H1 (cell line): Measurements from ENCODE around the gene OR2W1. TPM values are rescaled to one million over a fixed set of nuclear protein-coding genes. Genes with fewer than 3 reads are reported as not detected.

ENCODE experiments used
- CTCF ChIA-PET: fragments of 300-600 bp; sonication (Branson Sonifier 250); formaldehyde crosslinking; loops from one replicate; lab custom pipeline; 2021; ENCODE audit not compliant: partially characterized antibody; lab: Charles Lee
- POLR2A ChIA-PET: fragments of 300-600 bp; sonication (Branson Sonifier 250); formaldehyde crosslinking; loops from one replicate; lab custom pipeline; 2021; ENCODE audit warnings: inconsistent platforms; ENCODE audit not compliant: partially characterized antibody; lab: Charles Lee
- DNase-seq, 2 experiments: peaks; one replicate each; pipeline versions ENCODE4 v3.0.0 to v3.0.0-alpha.2; 2010 to 2022; ENCODE audit warnings: low spot score in 2 of 2, low read depth in 1 of 2, mixed read lengths in 1 of 2
- FAIRE-seq: peaks from 2 replicates; lab custom pipeline; 2011; peaks lifted over from hg19 to GRCh38; lab: Jason Lieb, UNC
- H2AFZ ChIP-seq: 2 replicates; pipeline ENCODE4 v1.8.1; 2012; ENCODE audit warnings: low read length, inconsistent platforms
- H2AK5ac ChIP-seq: 2 replicates; pipeline ENCODE4 v1.6.1; 2013; ENCODE audit warnings: low read depth, low read length
- H2BK120ac ChIP-seq: replicated peaks from 2 replicates; pipeline ENCODE3; 2013; ENCODE audit warnings: low read depth, low read length, inconsistent platforms
- H2BK12ac ChIP-seq: 2 replicates; pipeline ENCODE4 v1.6.1; 2013; ENCODE audit warnings: low read depth, low read length
- H2BK15ac ChIP-seq: 2 replicates; pipeline ENCODE4 v1.6.1; 2013; ENCODE audit warnings: low read length
- H2BK20ac ChIP-seq: 2 replicates; pipeline ENCODE4 v1.6.1; 2013; ENCODE audit warnings: low read length
- H2BK5ac ChIP-seq: 2 replicates; pipeline ENCODE4 v1.6.1; 2013; ENCODE audit warnings: low read depth, low read length
- H3K14ac ChIP-seq: 2 replicates; pipeline ENCODE4 v1.6.1; 2013; ENCODE audit warnings: inconsistent platforms; ENCODE audit not compliant: insufficient read length
- H3K18ac ChIP-seq: 2 replicates; pipeline ENCODE4 v1.6.1; 2013; ENCODE audit warnings: low read length; ENCODE audit errors: extremely low read depth
- H3K23ac ChIP-seq: 2 replicates; pipeline ENCODE4 v1.6.1; 2013; ENCODE audit warnings: inconsistent platforms; ENCODE audit not compliant: insufficient read length
- H3K23me2 ChIP-seq: 2 replicates; pipeline ENCODE4 v1.6.1; 2013; ENCODE audit warnings: low read depth, low read length
- H3K27ac ChIP-seq: 2 replicates; pipeline ENCODE4 v1.6.1; 2011; ENCODE audit warnings: low read depth, low read length, inconsistent platforms
- H3K27me3 ChIP-seq, 4 experiments: replicated peaks in 1 of 4; 1 replicate in 1 of 4; 2 replicates in 3 of 4; pipeline versions ENCODE4 v1.6.1 to v1.8.1; 2011 to 2013; ENCODE audit warnings: low read length in 3 of 4, mild to moderate bottlenecking in 3 of 4, inconsistent platforms in 2 of 4, mixed read lengths in 2 of 4, moderate library complexity in 1 of 4; ENCODE audit not compliant: control insufficient read depth in 3 of 4, insufficient read depth in 3 of 4; ENCODE audit errors: extremely low read depth in 1 of 4
- H3K36me3 ChIP-seq, 4 experiments: 2 replicates each; pipeline versions ENCODE4 v1.6.1 to v1.8.1; 2011 to 2013; ENCODE audit warnings: mild to moderate bottlenecking in 4 of 4, low read length in 3 of 4, moderate library complexity in 2 of 4, control low read depth in 1 of 4, inconsistent platforms in 1 of 4; ENCODE audit not compliant: insufficient read depth in 4 of 4, control insufficient read depth in 2 of 4
- H3K4ac ChIP-seq: replicated peaks from 2 replicates; pipeline ENCODE3; 2013; ENCODE audit warnings: low read length, low read depth, mixed read lengths, inconsistent platforms; ENCODE audit not compliant: insufficient read length
- H3K4me1 ChIP-seq, 4 experiments: replicated peaks in 1 of 4; 1 replicate in 1 of 4; 2 replicates in 3 of 4; pipeline versions ENCODE4 v1.6.1 to v1.8.1; 2011 to 2013; ENCODE audit warnings: low read length in 3 of 4, inconsistent platforms in 2 of 4, mixed read lengths in 1 of 4; ENCODE audit not compliant: insufficient read depth in 4 of 4, control insufficient read depth in 3 of 4
- H3K4me2 ChIP-seq, 2 experiments: 2 replicates each; pipeline versions ENCODE4 v1.6.1 to v1.8.1; 2011 to 2013; ENCODE audit warnings: low read depth in 2 of 2, low read length in 2 of 2, control low read depth in 1 of 2, inconsistent platforms in 1 of 2, mild to moderate bottlenecking in 1 of 2; ENCODE audit not compliant: insufficient read depth in 1 of 2
- H3K4me3 ChIP-seq, 4 experiments: fragments of 200-600, 300-600 bp in 1 of 4; sonication (generic), shearing (Covaris generic), sonication (Bioruptor Twin) in 1 of 4; 2 replicates each; pipeline versions ENCODE4 v1.5.1 to v1.8.1; 2011 to 2016; ENCODE audit warnings: low read length in 4 of 4, low read depth in 3 of 4, control low read depth in 2 of 4, inconsistent platforms in 2 of 4, mild to moderate bottlenecking in 2 of 4, mixed read lengths in 1 of 4, moderate library complexity in 1 of 4; ENCODE audit not compliant: insufficient read depth in 2 of 4; ENCODE audit errors: extremely low read depth in 1 of 4
- H3K56ac ChIP-seq: replicated peaks from 2 replicates; pipeline ENCODE3; 2013; ENCODE audit warnings: low read depth, mild to moderate bottlenecking, mixed read lengths, low read length, inconsistent platforms; ENCODE audit not compliant: insufficient read length
- H3K79me1 ChIP-seq: 2 replicates; pipeline ENCODE4 v1.6.1; 2013; ENCODE audit warnings: low read depth, low read length, control low read depth
- H3K79me2 ChIP-seq, 2 experiments: 2 replicates each; pipeline versions ENCODE4 v1.6.1 to v1.8.1; 2012 to 2013; ENCODE audit warnings: low read length in 2 of 2, mild to moderate bottlenecking in 2 of 2, inconsistent platforms in 1 of 2; ENCODE audit not compliant: insufficient read depth in 2 of 2, control insufficient read depth in 1 of 2
- H3K9ac ChIP-seq, 4 experiments: replicated peaks in 1 of 4; 1 replicate in 1 of 4; 2 replicates in 3 of 4; pipeline versions ENCODE4 v1.6.1 to v1.8.1; 2011 to 2013; ENCODE audit warnings: low read depth in 3 of 4, low read length in 3 of 4, control low read depth in 2 of 4, mild to moderate bottlenecking in 2 of 4, moderate library complexity in 2 of 4, inconsistent platforms in 1 of 4; ENCODE audit errors: extremely low read depth in 1 of 4
- H3K9me3 ChIP-seq, 2 experiments: 2 replicates each; pipeline versions ENCODE4 v1.6.1 to v1.8.1; 2012 to 2013; ENCODE audit warnings: mild to moderate bottlenecking in 2 of 2, moderate library complexity in 2 of 2, control low read depth in 1 of 2, inconsistent platforms in 1 of 2, low read depth in 1 of 2, low read length in 1 of 2, mixed read lengths in 1 of 2; ENCODE audit not compliant: insufficient read depth in 2 of 2
- H4K20me1 ChIP-seq, 2 experiments: replicated peaks in 1 of 2; 2 replicates each; pipeline versions ENCODE3 to v1.8.1; 2011 to 2013; ENCODE audit warnings: inconsistent platforms in 2 of 2, low read length in 2 of 2, mild to moderate bottlenecking in 1 of 2; ENCODE audit not compliant: insufficient read depth in 2 of 2, control insufficient read depth in 1 of 2
- H4K5ac ChIP-seq: 2 replicates; pipeline ENCODE4 v1.6.1; 2013; ENCODE audit warnings: low read length, low read depth, mixed read lengths, inconsistent platforms; ENCODE audit not compliant: insufficient read length
- H4K8ac ChIP-seq: 2 replicates; pipeline ENCODE4 v1.8.0; 2013; ENCODE audit warnings: mild to moderate bottlenecking, moderate library complexity, low read length, inconsistent platforms; ENCODE audit not compliant: insufficient read depth; ENCODE audit errors: extremely low read depth
- H4K91ac ChIP-seq: replicated peaks from 2 replicates; pipeline ENCODE3; 2013; ENCODE audit warnings: low read length, mixed read lengths, inconsistent platforms; ENCODE audit not compliant: insufficient read length
- KDM1A ChIP-seq: fragments of 200-600, 300-600 bp; sonication (generic); IDR thresholded peaks from 2 replicates; pipeline ENCODE4 v1.7.1; 2016; ENCODE audit warnings: mild to moderate bottlenecking, low read length, borderline replicate concordance
- POLR2A ChIP-seq, 2 experiments: IDR thresholded peaks; 1 replicate in 1 of 2; 2 replicates in 1 of 2; pipeline ENCODE4 v1.6.1; 2011; ENCODE audit warnings: low read depth in 2 of 2, low read length in 2 of 2, mild to moderate bottlenecking in 2 of 2; ENCODE audit errors: control extremely low read depth in 1 of 2
- WGBS, 2 experiments: shearing (Covaris generic) in 1 of 2; methylation state at CpG; one replicate each; pipeline versions ENCODE4 v1.1.6 to v1.1.7; 2013 to 2015; ENCODE audit warnings: low lambda C conversion rate in 2 of 2, mixed read lengths in 2 of 2, inconsistent platforms in 1 of 2, low coverage in 1 of 2, missing lambda C conversion rate in 1 of 2; ENCODE audit not compliant: insufficient replicate concordance in 2 of 2, insufficient coverage in 1 of 2, insufficient read length in 1 of 2; ENCODE audit errors: extremely low coverage in 1 of 2, missing lambda C conversion rate in 1 of 2; 5-methylcytosine and 5-hydroxymethylcytosine counted together
- polyA plus RNA-seq, 7 experiments: library from polyadenylated mRNA; depleted of rRNA in 3 of 7; stranded (reverse) in 5 of 7; unstranded in 2 of 7; fragments of >200 nt in 5 of 7; fragments of 200-250 nt in 2 of 7; gene quantifications; 1 replicate in 5 of 7; 2 replicates in 1 of 7; 4 replicates in 1 of 7; pipeline versions ENCODE4 v1.2.1 to v1.2.3, GENCODE V29; 2011 to 2013; ENCODE audit warnings: missing spikeins in 2 of 7, mixed read lengths in 2 of 7
- total RNA-seq: library from RNA; stranded (reverse); fragmentation: NEBNext Ultra II Directional; extraction: Animal tissue kit (Norgen Biotek cat#: 25700); gene quantifications from 2 replicates; pipeline ENCODE4 v1.2.1, GENCODE V29; 2021

Gene OR2W1
- total and polyA plus RNA-seq, 2 of the 8 experiments (the other 6 are each of a cell fraction or from before 2014, with no cell fraction given) = not detected

GRCh38 chr6:29051680-29052079, 6.7 kb upstream of the OR2W1 start:
- ChIA-PET CTCF (interaction anchor here (0.5 to 0.6 kb wide), 4 partner anchors 23 to 289 kb away, joined by 3 to 4 read pairs (median 4); no protein-coding TSS in a partner anchor), POLR2A (no interaction called here)
- Histone ChIP-seq H2BK12ac (no peak overlapping the region), H4K91ac (no peak overlapping the region), H4K20me1 (peaks cover 0 to 2% of the 10 kb centered on the region in 2 experiments), H3K9me3 (no peaks in the 10 kb centered on the region), H2AFZ (no peak overlapping the region), H3K4me2 (no peak overlapping the region), H3K23ac (no peak overlapping the region), H4K8ac (no peak overlapping the region), H3K36me3 (no peaks in the 10 kb centered on the region), H3K23me2 (no peaks in the 10 kb centered on the region), H3K56ac (no peak overlapping the region), H4K5ac (no peak overlapping the region), H3K4me1 (no peaks in the 10 kb centered on the region), H2BK15ac (no peak overlapping the region), H3K4ac (no peak overlapping the region), H2BK120ac (no peak overlapping the region), H3K14ac (no peak overlapping the region), H3K27me3 (no peaks in the 10 kb centered on the region), H3K18ac (no peak overlapping the region), H2BK20ac (no peak overlapping the region), H3K79me1 (no peaks in the 10 kb centered on the region), H3K9ac (no peak overlapping the region), H3K27ac (no peak overlapping the region), H2AK5ac (no peak overlapping the region), H2BK5ac (no peak overlapping the region), H3K79me2 (no peaks in the 10 kb centered on the region), H3K4me3 (no peak overlapping the region)
- DNase-seq (no peak), FAIRE-seq (no peak)
- 84% methylated on average over 3 of the region's 3 CpGs; no CpG with 5 or more reads in 1 of the 2 experiments for WGBS, 2 experiments
- no peak for TF ChIP-seq POLR2A (IDR thresholded peaks at IDR 0.05; ENCODE audit: control extremely low read depth in 1 of 2, low read depth in 2 of 2, low read length in 2 of 2)
- no peak for TF ChIP-seq KDM1A
